ENCODE data around the gene BMPR1B.

GRCh38 chr4:94936854-94937253, 179.1 kb downstream of the BMPR1B start:
- no peak for TF ChIP-seq CTCF (IDR thresholded peaks at IDR 0.05)
- no peak for TF ChIP-seq POLR2AphosphoS5 (IDR thresholded peaks at IDR 0.05)
- TF ChIP-seq POLR2A (IDR thresholded peaks at IDR 0.05) = no peak
- TF ChIP-seq EP300 (IDR thresholded peaks at IDR 0.05) = no peak

Measured in gastroesophageal sphincter (tissue), 3 donors.